Posterior cingulate gyrus (tissue), 11 donors: Measurements from ENCODE around the gene ZNF407.
"Not testable (repeated sequence)": the region's sequence is repeated elsewhere in the genome, so short reads cannot be mapped to it uniquely, and the experiment has no call there.

Source experiments
- DNase-seq, 10 donors: peaks; one replicate each; pipeline versions ENCODE4 v3.0.0 to v3.0.0-alpha.2; 2020 to 2021; ENCODE audit warnings: mixed read lengths in 3 of 10
- intact Hi-C: fragments of 100-400 bp; cut with DNase I; formaldehyde crosslinking; loops from one replicate; pipeline ENCODE4 v1.15.1; 2023

Gene ZNF407

GRCh38 chr18:74597662-74598349, at the start of gene ZNF407:
ZNF407 (plus strand) TSS chr18:74597870; CDS start chr18:74631020, 33,150 bp downstream.
- DNase-seq, result peak; percentile 79 to 97 (median 88)
- intact Hi-C loops, result no loop called here

GRCh38 chr18:74549591-74550104, 48.0 kb upstream of the ZNF407 start:
- intact Hi-C loops, result loop anchor here (5.0 kb wide), 1 partner anchor 72 kb away; no protein-coding TSS in a partner anchor
- DNase-seq, result no peak

- no peak for DNase-seq
These were observed 46.8 kb upstream of the ZNF407 start for GRCh38 chr18:74550886-74551285.

GRCh38 chr18:74551452-74551851, 46.2 kb upstream of the ZNF407 start:
- no peak for DNase-seq
- intact Hi-C loops, result loop anchor here (5.0 kb wide), 1 partner anchor 74 kb away; no protein-coding TSS in a partner anchor

More at GRCh38 chr18:74550886-74551285, 46.8 kb upstream of the ZNF407 start:
- intact Hi-C loops, result loop anchor here (5.0 kb wide), 1 partner anchor 74 kb away; no protein-coding TSS in a partner anchor

GRCh38 chr18:74551936-74552555, 45.6 kb upstream of the ZNF407 start:
- intact Hi-C loops, result loop anchor here (1.0 to 5.0 kb wide), 3 partner anchors 75 to 199 kb away; partner anchors contain the start of gene DIPK1C
- peak; percentile 47 to 97 (median 86) for DNase-seq

- intact Hi-C loops, result no loop called here
- no peak for DNase-seq
These were observed 41.5 kb upstream of the ZNF407 start for GRCh38 chr18:74556126-74556525.

GRCh38 chr18:74558096-74558495, 39.6 kb upstream of the ZNF407 start:
- intact Hi-C loops, result no loop called here
- no peak for DNase-seq

GRCh38 chr18:74562131-74562730, 35.4 kb upstream of the ZNF407 start:
- no peak for DNase-seq

GRCh38 chr18:74562775-74563174, 34.9 kb upstream of the ZNF407 start:
- intact Hi-C loops, result no loop called here
- DNase-seq, result no peak

More at GRCh38 chr18:74562131-74562730, 35.4 kb upstream of the ZNF407 start:
- intact Hi-C loops, result no loop called here

GRCh38 chr18:74563999-74564398, 33.7 kb upstream of the ZNF407 start:
- no peak for DNase-seq
- intact Hi-C loops, result no loop called here

- DNase-seq, intact Hi-C loops: not testable (repeated sequence)
These were observed 32.5 kb upstream of the ZNF407 start for GRCh38 chr18:74565164-74565563.

- DNase-seq, intact Hi-C loops: not testable (repeated sequence)
These were observed 31.7 kb upstream of the ZNF407 start for GRCh38 chr18:74565993-74566392.

- intact Hi-C loops, result no loop called here
- no peak for DNase-seq
These were observed 29.8 kb upstream of the ZNF407 start for GRCh38 chr18:74567822-74568221.

GRCh38 chr18:74569401-74569800, 28.3 kb upstream of the ZNF407 start:
- no peak for DNase-seq
- intact Hi-C loops, result no loop called here

GRCh38 chr18:74570266-74570665, 27.4 kb upstream of the ZNF407 start:
- no peak for DNase-seq
- intact Hi-C loops, result no loop called here

GRCh38 chr18:74571895-74572680, 25.6 kb upstream of the ZNF407 start:
- intact Hi-C loops, result no loop called here
- DNase-seq, result no peak

- intact Hi-C loops, result no loop called here
- DNase-seq, result no peak
These were observed 24.6 kb upstream of the ZNF407 start for GRCh38 chr18:74573053-74573452.

GRCh38 chr18:74574916-74575315, 22.8 kb upstream of the ZNF407 start:
- DNase-seq, result no peak
- intact Hi-C loops, result no loop called here

- intact Hi-C loops, result no loop called here
- no peak for DNase-seq
These were observed 20.7 kb upstream of the ZNF407 start for GRCh38 chr18:74577019-74577418.

- no peak for DNase-seq
- intact Hi-C loops, result no loop called here
These were observed 18.1 kb upstream of the ZNF407 start for GRCh38 chr18:74579496-74580065.
